ENCODE results near the gene SPART. TPM values are rescaled to one million over a fixed set of nuclear protein-coding genes. Genes with fewer than 3 reads are reported as not detected.

The SPART gene, protein sequence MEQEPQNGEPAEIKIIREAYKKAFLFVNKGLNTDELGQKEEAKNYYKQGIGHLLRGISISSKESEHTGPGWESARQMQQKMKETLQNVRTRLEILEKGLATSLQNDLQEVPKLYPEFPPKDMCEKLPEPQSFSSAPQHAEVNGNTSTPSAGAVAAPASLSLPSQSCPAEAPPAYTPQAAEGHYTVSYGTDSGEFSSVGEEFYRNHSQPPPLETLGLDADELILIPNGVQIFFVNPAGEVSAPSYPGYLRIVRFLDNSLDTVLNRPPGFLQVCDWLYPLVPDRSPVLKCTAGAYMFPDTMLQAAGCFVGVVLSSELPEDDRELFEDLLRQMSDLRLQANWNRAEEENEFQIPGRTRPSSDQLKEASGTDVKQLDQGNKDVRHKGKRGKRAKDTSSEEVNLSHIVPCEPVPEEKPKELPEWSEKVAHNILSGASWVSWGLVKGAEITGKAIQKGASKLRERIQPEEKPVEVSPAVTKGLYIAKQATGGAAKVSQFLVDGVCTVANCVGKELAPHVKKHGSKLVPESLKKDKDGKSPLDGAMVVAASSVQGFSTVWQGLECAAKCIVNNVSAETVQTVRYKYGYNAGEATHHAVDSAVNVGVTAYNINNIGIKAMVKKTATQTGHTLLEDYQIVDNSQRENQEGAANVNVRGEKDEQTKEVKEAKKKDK
- polyA plus RNA-seq (2013): 88.2 and 93.0 TPM in 2 replicates

DNA sequence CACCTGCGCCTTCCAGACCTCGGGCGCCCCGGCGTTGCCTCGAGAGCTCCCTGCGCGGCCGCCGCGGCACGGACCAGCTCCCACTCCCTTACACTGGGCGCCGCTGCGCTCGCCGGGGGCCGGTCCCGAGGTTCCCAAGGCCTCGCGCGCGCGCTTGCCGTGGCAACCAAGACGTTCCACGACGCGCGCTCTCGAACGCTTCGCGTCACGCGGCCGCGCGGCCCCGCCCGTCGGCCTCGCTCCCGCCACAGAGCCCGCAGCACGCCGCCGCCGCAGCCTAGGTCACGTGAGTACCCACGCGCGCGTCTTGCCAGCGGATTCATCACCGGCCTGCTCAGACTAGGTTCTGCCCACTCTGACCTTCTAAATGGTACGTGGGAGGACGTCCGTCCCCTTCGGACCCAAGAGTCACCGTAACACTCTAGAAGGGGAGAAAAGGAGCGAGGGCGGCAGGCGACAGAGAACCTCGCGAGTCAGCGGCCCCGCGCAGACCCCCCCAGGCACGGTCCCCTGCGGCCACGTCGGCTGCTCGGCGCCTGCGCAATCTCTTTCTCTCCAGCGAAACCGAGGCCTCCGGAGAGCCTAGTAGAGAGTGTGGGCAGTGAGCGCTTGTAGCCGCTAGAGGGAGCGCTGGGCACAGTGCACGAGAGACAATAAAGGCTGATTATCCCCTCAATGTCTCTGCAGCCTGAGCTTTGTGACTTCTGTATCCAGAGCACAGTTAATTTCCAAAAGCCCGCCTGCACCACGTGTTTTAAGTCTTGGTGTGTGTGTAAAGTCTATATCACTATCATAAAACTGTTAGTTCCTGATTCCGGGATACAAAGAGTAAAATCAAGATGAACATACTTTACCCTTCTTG lies at the start of gene SPART:
Gene SPART (minus strand): TSS at position 173 of the 862 bp plus-strand sequence. CDS start 10,564 bp downstream, outside the sequence.
- Histone ChIP-seq H3K4me1 (ENCODE audit: control insufficient read depth in 1 of 2, insufficient read depth in 2 of 2, low read length in 2 of 2) (peaks cover 3 to 5% of the 10 kb centered on the region in 2 experiments), H3K9me3 (ENCODE audit: insufficient read depth, low read depth, low read length) (no peaks in the 10 kb centered on the region), H2AK5ac (ENCODE audit: low read length) (peak within 1 kb of the TSS; percentile 33), H3K4ac (ENCODE audit: low read depth, low read length) (peak within 1 kb of the TSS; percentile 88), H2BK12ac (ENCODE audit: low read length) (peak within 1 kb of the TSS; percentile 0), H2BK120ac (ENCODE audit: insufficient read depth, low read length, poor library complexity) (peak within 1 kb of the TSS; percentile 93), H4K91ac (ENCODE audit: low read depth, low read length) (peak within 1 kb of the TSS; percentile 97), H3K27me3 (ENCODE audit: insufficient read depth, low read length) (no peaks in the 10 kb centered on the region), H2AFZ (ENCODE audit: insufficient read depth, low read length, poor library complexity) (peak within 1 kb of the TSS; percentile 96), H3K18ac (ENCODE audit: low read length) (peak within 1 kb of the TSS; percentile 93), H3K36me3 (ENCODE audit: control insufficient read depth in 1 of 2, insufficient read depth in 2 of 2, low read length in 2 of 2) (no peaks in the 10 kb centered on the region), H2BK5ac (ENCODE audit: low read depth, low read length, poor library complexity) (peak within 1 kb of the TSS; percentile 99), H3K4me3 (ENCODE audit: low read depth, low read length) (peak within 1 kb of the TSS; percentile 85), H3K79me2 (ENCODE audit: control insufficient read depth, insufficient read depth, low read length, poor library complexity) (peaks cover 12% of the 10 kb centered on the region), H3K79me1 (ENCODE audit: low read length) (peaks cover 17% of the 10 kb centered on the region), H3K4me2 (ENCODE audit: low read length) (peak within 1 kb of the TSS; percentile 80), H3K27ac (ENCODE audit: low read depth, low read length) (peak within 1 kb of the TSS; percentile 97), H3K9ac (ENCODE audit: low read length) (peak within 1 kb of the TSS; percentile 94), H4K12ac (ENCODE audit: low read depth, low read length) (peak within 1 kb of the TSS; percentile 95), H3K23ac (ENCODE audit: low read length) (no peak within 1 kb of the TSS), H3K14ac (ENCODE audit: low read length) (peak within 1 kb of the TSS; percentile 85), H4K8ac (ENCODE audit: low read depth, low read length) (peak within 1 kb of the TSS; percentile 98)
- WGBS (ENCODE audit: extremely low coverage, insufficient coverage, insufficient read length): no CpG with 5 or more reads among the region's 86 CpGs
- DNase-seq: peak; percentile 91 to 98

DNA sequence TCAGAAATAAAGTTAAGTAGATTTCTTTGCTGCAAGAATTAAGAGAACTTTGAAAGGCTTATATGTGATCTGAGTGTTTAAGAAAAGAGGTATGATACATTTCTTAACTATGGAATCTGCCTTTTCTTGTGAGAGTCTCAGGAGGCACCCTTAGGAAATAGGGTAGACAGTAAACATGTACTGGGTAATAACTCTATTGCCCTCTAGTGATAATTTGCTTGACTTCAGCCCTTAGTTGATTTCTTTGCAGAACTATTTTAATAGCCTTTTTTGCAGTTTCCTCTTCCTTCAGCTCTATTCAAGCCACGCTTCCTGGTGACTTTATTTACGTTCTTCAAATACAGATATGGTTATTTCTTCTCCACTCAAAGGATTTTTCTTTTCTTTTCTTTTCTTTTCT lies 49.1 kb upstream of the SPART start:
- H3K9ac ChIP-seq (ENCODE audit: low read length): no peak overlapping the region
- H3K18ac ChIP-seq (ENCODE audit: low read length): no peak overlapping the region
- H3K4me2 ChIP-seq (ENCODE audit: low read length): no peak overlapping the region
- no peaks in the 10 kb centered on the region for H3K36me3 ChIP-seq (ENCODE audit: control insufficient read depth in 1 of 2, insufficient read depth in 2 of 2, low read length in 2 of 2)
- no peak overlapping the region for H3K27ac ChIP-seq (ENCODE audit: low read depth, low read length)
- H2BK5ac ChIP-seq (ENCODE audit: low read depth, low read length, poor library complexity): no peak overlapping the region
- H3K4ac ChIP-seq (ENCODE audit: low read depth, low read length): no peak overlapping the region
- no peaks in the 10 kb centered on the region for H3K79me1 ChIP-seq (ENCODE audit: low read length)
- no peaks in the 10 kb centered on the region for H3K79me2 ChIP-seq (ENCODE audit: control insufficient read depth, insufficient read depth, low read length, poor library complexity)
- H3K23ac ChIP-seq (ENCODE audit: low read length): no peak overlapping the region
- WGBS (ENCODE audit: extremely low coverage, insufficient coverage, insufficient read length): no CpG with 5 or more reads among the region's 2 CpGs
- H3K14ac ChIP-seq (ENCODE audit: low read length): no peak overlapping the region
- peak; percentile 4 to 62 for DNase-seq
- no peak overlapping the region for H3K4me3 ChIP-seq (ENCODE audit: low read depth, low read length)
- no peak overlapping the region for H2BK120ac ChIP-seq (ENCODE audit: insufficient read depth, low read length, poor library complexity)
- no peaks in the 10 kb centered on the region for H3K4me1 ChIP-seq (ENCODE audit: control insufficient read depth in 1 of 2, insufficient read depth in 2 of 2, low read length in 2 of 2)
- H4K8ac ChIP-seq (ENCODE audit: low read depth, low read length): no peak overlapping the region
- no peak overlapping the region for H4K91ac ChIP-seq (ENCODE audit: low read depth, low read length)
- H4K12ac ChIP-seq (ENCODE audit: low read depth, low read length): no peak overlapping the region
- H3K27me3 ChIP-seq (ENCODE audit: insufficient read depth, low read length): no peaks in the 10 kb centered on the region
- H3K9me3 ChIP-seq (ENCODE audit: insufficient read depth, low read depth, low read length): no peaks in the 10 kb centered on the region
- H2BK12ac ChIP-seq (ENCODE audit: low read length): no peak overlapping the region
- no peak overlapping the region for H2AFZ ChIP-seq (ENCODE audit: insufficient read depth, low read length, poor library complexity)
- no peak overlapping the region for H2AK5ac ChIP-seq (ENCODE audit: low read length)

DNA sequence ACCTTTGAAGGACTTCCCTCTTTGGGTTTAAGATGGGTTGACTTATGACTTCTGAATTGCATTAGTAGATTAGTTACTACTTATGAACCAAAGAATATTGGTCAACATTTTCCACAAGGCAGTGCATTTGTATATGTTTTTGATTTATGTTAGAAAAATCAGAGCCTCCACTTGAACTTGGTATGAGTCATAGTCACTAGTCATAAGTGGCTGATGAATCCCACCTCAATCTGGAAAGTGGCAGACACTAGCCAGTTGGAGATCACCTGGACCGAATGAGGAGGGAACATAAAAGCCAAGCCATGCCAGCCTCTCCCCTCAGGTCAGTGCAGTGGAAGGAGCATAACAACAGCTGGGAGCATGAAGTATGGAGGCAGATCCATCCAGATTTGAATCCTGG lies 39.3 kb upstream of the SPART start:
- Histone ChIP-seq H3K36me3 (ENCODE audit: control insufficient read depth in 1 of 2, insufficient read depth in 2 of 2, low read length in 2 of 2) (no peaks in the 10 kb centered on the region), H2BK5ac (ENCODE audit: low read depth, low read length, poor library complexity) (no peak overlapping the region), H2BK12ac (ENCODE audit: low read length) (no peak overlapping the region), H4K91ac (ENCODE audit: low read depth, low read length) (no peak overlapping the region), H3K4me2 (ENCODE audit: low read length) (no peak overlapping the region), H3K9me3 (ENCODE audit: insufficient read depth, low read depth, low read length) (no peaks in the 10 kb centered on the region), H4K8ac (ENCODE audit: low read depth, low read length) (no peak overlapping the region), H3K79me1 (ENCODE audit: low read length) (no peaks in the 10 kb centered on the region), H3K9ac (ENCODE audit: low read length) (no peak overlapping the region), H3K4me3 (ENCODE audit: low read depth, low read length) (no peak overlapping the region), H3K4ac (ENCODE audit: low read depth, low read length) (no peak overlapping the region), H3K14ac (ENCODE audit: low read length) (no peak overlapping the region), H3K23ac (ENCODE audit: low read length) (no peak overlapping the region), H2AK5ac (ENCODE audit: low read length) (no peak overlapping the region), H3K27ac (ENCODE audit: low read depth, low read length) (no peak overlapping the region), H3K27me3 (ENCODE audit: insufficient read depth, low read length) (no peaks in the 10 kb centered on the region), H2AFZ (ENCODE audit: insufficient read depth, low read length, poor library complexity) (no peak overlapping the region), H3K79me2 (ENCODE audit: control insufficient read depth, insufficient read depth, low read length, poor library complexity) (no peaks in the 10 kb centered on the region), H3K4me1 (ENCODE audit: control insufficient read depth in 1 of 2, insufficient read depth in 2 of 2, low read length in 2 of 2) (no peaks in the 10 kb centered on the region), H3K18ac (ENCODE audit: low read length) (no peak overlapping the region), H2BK120ac (ENCODE audit: insufficient read depth, low read length, poor library complexity) (no peak overlapping the region), H4K12ac (ENCODE audit: low read depth, low read length) (no peak overlapping the region)
- WGBS (ENCODE audit: extremely low coverage, insufficient coverage, insufficient read length): no CpG with 5 or more reads among the region's 1 CpG
- no peak for DNase-seq

DNA sequence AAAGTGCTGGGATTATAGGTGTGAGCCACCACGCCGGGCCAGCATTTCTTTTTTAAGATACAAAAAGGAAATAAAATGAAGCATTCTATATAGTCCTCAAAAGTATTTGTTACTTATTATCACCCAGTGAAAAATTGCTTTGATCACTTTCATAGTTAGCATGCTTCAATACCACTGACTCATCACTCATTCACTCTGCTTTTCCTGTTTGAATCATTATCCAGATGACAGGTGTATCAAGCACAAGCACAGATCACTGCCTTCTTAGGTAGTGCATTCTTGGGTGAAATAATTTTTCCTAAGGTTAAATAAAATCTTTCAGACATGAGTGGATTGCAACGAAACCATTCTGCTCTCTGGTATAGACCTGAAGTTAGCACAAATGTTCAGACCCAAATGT lies 35.8 kb upstream of the SPART start:
- Histone ChIP-seq H3K79me2 (ENCODE audit: control insufficient read depth, insufficient read depth, low read length, poor library complexity) (no peaks in the 10 kb centered on the region), H4K8ac (ENCODE audit: low read depth, low read length) (no peak overlapping the region), H3K27me3 (ENCODE audit: insufficient read depth, low read length) (no peaks in the 10 kb centered on the region), H3K4ac (ENCODE audit: low read depth, low read length) (no peak overlapping the region), H2AFZ (ENCODE audit: insufficient read depth, low read length, poor library complexity) (no peak overlapping the region), H3K79me1 (ENCODE audit: low read length) (no peaks in the 10 kb centered on the region), H2AK5ac (ENCODE audit: low read length) (no peak overlapping the region), H3K4me3 (ENCODE audit: low read depth, low read length) (no peak overlapping the region), H3K23ac (ENCODE audit: low read length) (no peak overlapping the region), H3K9me3 (ENCODE audit: insufficient read depth, low read depth, low read length) (no peaks in the 10 kb centered on the region), H3K18ac (ENCODE audit: low read length) (no peak overlapping the region), H3K14ac (ENCODE audit: low read length) (no peak overlapping the region), H3K36me3 (ENCODE audit: control insufficient read depth in 1 of 2, insufficient read depth in 2 of 2, low read length in 2 of 2) (no peaks in the 10 kb centered on the region), H3K4me2 (ENCODE audit: low read length) (no peak overlapping the region), H2BK120ac (ENCODE audit: insufficient read depth, low read length, poor library complexity) (no peak overlapping the region), H3K9ac (ENCODE audit: low read length) (no peak overlapping the region), H3K4me1 (ENCODE audit: control insufficient read depth in 1 of 2, insufficient read depth in 2 of 2, low read length in 2 of 2) (no peaks in the 10 kb centered on the region), H2BK5ac (ENCODE audit: low read depth, low read length, poor library complexity) (no peak overlapping the region), H4K12ac (ENCODE audit: low read depth, low read length) (no peak overlapping the region), H3K27ac (ENCODE audit: low read depth, low read length) (no peak overlapping the region), H4K91ac (ENCODE audit: low read depth, low read length) (no peak overlapping the region), H2BK12ac (ENCODE audit: low read length) (no peak overlapping the region)
- peak; percentile 34 to 81 for DNase-seq
- WGBS (ENCODE audit: extremely low coverage, insufficient coverage, insufficient read length): no CpG with 5 or more reads among the region's 3 CpGs
